Fibroblast of upper back skin (primary cell): ENCODE data around the gene PCNX3.

Experiments used
- DNase-seq: peaks from one replicate; pipeline ENCODE4 v3.0.0-alpha.2; 2013

PCNX3 gene

DNA sequence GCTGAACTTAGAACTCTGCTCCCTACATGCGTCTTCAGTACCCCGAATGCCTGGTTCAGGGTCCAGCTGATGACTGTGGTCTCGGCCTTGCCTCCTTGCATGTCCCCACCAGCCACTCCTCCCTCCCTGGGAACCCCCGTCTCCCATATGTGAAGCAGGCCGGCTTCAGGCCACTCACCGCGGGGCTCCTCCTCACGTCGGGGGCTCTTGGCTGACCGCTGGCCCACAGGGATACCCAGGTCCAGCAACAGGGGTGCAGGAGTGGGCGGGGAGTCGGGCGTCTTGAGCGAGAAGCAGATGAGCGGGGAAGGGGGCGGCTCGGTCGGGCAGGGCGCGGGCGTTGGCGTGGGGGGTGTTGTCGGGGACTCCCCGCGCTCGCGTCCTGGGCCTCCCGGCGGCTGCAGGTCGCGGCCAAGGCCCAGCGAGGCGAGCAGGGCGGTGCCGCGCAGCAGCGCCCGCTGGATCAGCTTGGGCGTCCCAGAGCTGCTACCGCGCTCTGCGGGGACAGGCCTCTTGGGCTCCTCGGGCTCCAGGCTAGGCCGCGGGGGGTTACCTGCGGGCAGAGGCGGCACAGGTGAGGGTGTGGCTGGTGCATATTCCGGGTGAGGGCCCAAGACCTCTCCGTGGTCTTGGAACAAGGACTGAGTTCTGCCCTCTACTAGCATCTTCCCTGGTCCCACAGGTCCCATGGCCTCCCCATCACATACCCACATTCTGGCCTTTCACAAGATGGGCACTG is 16.2 kb upstream of the PCNX3 start:
- DNase-seq = no peak

DNA sequence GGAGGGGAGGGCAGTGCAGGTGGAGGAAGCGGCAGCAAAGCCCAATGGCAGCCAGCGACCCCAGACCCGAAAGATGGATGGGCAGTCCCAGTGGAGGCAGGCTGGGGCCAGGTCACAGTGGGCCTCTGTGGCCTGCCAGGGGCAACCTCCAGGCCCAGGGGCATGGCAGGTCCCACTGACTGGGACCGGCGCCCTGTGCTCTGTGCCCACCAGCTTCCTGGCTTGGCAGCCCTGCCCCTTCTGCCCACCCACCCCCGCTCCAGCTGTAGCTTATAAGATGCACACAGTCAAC is 15.7 kb upstream of the PCNX3 start:
- no peak for DNase-seq

DNA sequence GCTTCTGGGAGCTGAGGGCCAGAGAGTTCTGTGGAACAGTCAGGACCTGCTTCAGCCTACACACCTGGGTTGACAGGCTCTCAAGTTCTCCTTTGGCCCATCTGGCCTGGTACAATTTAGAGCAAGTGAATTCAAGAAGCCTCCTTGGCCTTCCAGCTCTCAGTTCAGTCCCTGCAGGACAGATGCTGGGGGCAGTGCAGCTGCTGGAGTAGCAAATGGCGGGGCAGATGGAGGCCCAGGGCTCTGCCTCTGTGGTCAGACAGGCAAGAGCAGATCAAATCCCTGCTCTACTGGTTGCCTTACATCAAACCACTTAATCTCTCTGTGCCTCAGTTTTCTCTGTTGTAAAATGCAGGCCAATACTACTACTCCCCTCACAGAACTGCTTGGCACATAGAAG is 11.3 kb upstream of the PCNX3 start:
- no peak for DNase-seq

DNA sequence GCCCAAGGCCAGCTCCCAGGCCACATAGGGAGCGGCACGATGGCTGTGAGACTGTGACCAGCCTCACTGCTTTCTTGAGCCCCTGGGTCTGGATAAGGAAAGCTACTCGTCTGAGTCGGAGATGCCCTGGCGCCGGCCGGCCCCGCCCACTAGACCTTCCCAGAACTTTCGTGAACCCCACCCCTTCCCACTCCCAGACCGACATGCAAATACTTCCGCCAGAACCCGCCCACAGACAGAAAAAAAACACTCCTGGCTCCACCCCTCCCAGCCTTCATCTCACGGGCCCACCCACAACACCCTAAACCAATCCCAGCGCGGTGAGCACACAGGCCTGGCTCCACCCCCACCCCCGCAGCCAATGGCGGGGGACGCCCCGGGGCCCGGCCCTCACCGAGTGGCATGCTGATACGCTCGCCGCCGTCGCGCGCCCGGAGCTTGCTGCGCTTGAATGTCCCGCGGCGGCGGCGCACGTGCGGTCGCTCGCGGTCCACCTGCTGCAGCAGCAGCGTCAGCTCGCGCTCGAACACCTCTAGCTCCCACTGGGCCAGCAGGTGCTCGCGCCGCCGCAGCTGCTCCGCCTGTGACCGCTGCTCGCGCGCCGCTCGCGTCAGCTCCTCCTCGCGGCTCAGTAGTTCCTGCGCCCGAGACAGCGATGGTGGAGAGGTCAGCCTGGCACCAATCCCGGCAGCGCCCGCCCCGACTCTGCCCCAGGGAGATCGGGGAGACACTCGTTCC is 8.5 kb upstream of the PCNX3 start:
- peak; percentile 96 for DNase-seq

DNA sequence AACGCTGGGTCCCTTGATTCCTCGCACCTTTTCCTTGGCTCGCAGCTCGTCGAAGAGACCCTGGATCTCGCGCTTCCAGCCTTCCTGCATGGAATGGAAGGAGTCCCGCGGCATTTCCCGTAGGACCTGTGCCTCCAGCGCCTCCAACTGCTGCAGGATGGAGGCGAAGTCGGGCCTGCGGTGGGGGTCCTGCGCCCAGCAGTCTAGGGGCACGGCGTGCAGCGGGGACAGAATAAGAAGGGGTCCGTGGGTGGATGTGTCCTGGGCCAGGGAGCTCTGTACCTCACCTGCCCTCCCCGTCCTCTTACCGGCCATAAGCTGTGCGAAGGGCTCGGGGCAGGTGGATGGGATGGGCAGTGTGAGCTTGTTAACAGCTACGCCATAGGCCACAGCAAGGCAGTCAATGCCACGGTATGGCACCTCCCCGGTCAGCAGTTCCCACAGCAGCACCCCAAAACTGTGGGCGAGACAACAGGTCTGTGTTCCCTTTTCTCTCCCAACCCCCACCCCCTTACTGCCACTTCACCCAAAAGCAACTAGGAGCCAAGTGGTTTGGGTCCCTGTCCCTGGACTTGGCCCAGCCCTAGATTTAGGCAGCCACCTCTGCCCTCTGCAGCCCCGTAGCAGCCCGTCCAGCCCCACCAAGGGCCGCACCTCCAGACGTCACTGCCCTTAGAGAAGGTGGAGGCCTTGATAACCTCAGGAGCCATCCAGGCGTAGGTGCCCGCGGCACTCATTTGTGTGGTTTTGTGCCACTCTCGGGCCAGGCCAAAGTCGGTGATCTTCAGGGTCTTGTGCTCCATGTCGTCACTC is 7.8 kb upstream of the PCNX3 start:
- no peak for DNase-seq

DNA sequence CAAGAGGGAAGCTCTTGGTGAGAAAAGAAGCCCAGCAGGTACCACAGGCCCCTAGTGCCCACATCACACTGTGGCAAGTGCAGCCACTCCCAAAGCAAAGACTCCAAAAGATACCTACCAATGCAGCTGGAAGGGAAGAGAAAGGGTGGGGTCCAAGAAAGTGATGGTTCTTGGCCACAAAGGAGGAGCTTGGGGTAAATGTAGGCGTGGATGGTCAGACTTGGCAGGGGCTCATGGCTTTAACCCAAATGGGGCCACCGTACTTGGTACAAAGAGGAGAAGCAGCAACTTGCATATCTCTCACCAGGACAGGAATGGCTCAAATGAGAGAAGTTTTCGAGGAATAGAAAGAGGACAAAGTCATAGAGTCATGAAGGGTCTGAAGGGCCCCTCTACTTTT is 6.3 kb upstream of the PCNX3 start:
- no peak for DNase-seq

DNA sequence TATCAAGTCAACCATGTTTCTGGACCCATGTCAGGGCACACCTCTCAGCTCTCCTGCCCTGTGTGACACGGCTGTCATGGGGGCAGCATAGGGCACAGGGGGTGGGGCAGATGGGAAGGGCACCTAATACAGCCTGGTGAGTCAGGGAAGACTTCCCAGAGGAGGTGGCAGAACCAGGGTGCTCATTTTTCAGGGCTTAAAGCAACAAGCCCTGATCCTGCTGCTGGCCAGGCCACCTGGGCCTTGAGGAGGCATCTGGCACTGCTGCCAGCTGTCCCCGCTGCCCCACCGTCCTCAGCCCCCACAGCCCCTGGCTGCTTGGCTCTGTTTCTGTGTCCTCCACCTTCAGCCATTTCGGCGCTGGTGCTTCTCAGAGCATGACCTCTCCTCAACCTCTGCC is 5.9 kb upstream of the PCNX3 start:
- no peak for DNase-seq

DNA sequence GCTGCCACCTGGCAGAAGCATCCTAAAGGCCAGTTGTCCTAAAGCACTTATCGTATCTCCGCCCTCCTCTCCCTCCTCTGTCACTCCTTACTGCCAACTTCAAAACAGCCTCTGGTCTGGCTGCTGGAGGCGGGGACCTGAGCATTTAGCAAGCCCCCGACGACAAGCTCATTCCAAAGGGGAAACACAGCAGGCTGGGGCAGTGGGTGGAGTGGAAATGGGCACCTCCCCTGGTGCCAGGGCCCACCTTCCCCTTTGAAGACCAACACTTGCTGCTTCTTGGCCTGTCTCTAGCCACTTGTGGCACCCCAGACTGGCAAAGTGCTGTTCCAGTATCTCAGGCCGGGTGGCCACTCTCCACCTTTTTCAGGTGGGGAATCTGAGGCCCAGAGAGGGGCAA is 5.2 kb upstream of the PCNX3 start:
- DNase-seq = no peak

DNA sequence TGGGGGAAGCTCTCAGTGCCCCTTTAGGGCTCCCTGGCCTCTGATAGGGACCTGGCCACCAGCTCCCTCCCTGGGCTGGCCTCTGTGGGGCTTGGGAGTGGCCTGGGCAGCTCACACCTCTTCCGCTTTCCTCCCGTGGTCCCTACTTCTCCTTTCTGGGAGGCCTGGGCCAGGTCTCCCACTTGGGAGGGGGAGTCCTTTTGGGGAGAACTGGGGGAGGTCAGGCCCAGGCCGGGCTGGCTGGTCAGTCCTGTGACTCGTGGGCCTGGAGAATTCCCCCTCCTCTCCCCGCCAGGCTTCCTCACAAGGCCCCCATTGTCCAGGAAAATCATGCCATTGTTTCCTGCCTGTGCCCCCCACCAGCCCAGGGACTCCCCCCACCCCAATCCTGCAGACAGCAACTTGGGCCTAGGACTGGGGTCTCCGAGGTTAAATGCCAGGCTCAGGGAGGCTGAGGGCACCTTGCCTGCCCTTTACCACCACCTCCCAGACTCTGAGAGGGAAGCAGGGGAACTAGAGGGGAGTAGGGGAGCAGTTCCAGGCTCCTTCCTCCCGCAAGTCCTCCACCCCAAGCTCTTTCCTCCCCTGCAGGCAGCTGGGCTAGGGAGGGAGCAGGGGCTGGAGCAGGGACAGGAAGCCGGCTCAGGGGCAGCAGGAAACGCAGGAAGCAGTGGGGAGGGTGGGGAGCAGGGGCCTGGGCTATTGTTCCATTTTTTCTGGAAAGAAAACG is 4.4 kb upstream of the PCNX3 start:
- DNase-seq = no peak

DNA sequence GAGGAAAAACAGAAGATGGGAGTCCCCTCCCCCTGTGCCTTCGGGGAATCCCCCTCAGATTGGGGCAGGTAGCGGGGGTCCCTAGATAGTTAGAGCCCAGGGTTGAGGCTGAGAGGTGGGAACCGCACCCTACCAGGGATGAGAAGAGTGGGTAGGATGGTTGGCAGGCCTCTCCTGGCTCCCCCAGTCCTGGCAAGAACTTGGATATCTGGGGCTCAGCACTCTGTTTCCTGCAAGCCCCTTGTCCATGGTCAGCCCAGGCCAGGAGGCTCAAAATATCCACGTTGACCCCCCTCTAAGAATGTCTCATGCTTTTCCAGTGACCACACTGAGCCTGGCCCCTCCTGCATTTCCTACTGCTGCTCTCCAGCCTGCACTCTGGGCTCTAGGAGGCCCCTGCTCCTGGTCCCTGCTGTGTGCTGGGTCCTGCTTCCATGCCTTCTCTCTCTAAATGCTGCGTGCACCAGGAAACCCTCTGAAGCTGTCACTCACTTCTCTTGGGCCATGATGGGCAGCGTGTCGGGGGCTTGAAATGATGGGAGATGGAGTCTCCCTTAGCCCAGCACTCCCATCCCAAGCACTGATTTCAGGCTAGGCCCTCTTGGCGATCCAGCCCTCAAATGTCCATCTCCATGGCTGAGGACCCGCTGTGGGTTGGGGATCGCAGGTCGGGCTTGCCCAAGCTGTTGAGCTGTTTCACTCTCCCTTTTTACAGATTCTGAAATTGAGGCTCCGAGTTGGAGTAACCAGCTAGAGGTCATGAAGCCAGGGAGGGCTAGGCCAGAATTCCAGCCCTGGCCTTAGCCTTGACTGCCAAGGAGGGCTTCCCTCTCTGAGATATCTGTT is 3.6 kb upstream of the PCNX3 start:
- DNase-seq = peak; percentile 27

DNA sequence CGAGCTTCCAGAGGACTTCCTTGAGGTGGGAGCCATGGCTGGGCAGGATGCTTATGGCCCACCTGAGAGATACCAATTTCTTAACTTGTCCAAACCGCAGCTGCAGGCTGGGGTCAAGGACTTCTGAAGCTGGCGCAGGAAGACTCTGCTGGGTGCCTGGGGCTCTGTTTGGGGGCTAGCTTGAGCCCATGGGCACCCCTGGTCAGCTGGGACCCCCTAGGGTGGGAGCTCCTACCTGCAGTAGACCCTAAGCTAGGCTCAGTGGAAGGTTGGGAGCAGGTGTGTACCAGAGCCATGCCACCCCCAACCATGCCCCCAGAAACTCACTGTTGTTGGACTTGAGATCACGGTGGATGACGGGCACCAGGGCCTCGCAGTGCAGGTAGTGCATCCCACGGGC is 2.9 kb upstream of the PCNX3 start:
- DNase-seq = no peak

DNA sequence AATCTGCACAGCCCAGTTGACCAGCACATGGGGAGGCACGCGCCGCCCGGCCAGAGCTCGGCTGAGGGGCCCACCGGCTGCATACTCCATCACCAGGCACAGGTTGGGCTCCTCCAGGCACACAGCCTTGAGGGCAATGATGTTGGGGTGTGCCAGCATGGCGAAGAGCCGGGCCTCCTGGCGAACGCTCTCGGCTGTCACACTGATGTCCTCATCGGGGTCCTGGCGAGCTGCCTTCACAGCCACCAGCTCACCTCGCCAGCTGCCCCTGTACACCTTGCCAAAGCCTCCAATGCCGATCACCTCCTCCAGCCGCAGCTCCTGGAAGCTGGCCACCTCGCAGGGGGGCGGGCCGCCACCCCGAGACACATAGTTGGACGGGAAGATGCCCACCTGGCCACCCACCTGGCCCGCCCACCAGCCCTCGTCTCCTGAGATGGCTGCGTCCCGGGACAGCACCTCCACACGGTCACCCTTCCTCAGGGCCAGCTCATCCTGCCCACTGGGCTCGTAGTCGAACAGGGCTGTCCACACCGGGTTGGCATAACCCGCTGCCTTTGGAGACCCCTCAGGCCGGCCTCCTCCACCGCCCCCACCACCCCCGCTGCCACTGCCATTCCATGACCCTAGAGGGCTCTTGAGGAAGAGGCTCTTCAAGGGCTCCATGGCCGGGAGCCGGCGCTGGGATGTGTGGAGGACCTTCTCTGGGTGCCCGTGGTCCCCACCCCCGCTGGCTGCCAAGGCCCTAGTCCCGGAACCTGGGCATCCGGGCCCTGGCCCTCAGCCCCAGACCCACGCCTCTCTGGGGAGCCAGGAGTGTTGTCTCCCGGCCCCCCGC is 2.3 kb upstream of the PCNX3 start:
- no peak for DNase-seq

DNA sequence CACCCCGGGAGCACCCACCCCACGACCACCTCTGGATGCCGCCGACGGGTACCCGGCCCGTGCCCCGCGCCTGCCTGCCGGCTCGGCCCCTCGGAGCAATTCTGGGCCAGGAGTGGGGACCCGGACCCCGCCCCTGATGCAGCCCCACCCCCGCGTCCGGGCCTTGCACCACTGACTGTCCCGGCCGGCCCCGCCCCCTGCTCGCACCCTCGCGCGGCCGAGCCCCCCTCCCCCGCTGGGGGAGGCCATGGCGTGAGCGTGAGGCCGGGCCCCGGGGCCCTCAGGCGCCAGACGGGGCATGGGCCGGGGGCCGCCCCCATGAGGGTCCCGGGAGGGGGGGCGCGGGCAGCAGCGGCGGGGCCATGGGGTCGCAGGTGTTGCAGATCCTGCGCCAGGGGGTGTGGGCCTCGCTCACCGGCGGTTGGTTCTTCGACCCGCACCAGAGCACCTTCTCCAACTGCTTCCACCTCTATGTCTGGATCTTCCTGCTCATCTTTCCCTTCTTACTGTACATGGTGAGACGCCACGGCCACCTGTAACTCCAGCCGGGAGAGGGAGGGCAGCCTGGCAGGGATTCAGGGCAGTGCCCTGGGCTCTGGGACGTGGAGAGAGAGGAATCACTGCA is 486 bp downstream of the PCNX3 start:
- DNase-seq = no peak

DNA sequence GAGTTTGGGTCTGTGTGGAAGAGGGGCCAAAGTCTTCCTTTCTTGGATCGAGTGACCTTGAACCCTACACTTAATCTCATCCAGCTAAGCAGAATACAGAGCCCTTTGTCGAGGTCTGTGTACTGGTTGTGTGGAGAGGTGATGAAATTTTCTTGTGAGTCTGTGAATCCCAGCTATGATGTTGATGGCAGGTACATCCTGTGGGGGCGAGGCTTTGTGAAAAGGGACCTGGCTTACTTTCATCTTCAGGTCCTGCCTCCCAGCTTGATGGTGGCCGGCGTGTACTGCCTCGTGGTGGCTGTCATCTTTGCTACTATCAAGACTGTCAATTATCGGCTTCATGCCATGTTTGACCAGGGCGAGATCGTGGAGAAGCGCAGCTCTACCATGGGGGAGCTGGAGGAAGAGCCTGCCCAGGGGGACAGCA is 1.0 kb downstream of the PCNX3 start:
- no peak for DNase-seq

DNA sequence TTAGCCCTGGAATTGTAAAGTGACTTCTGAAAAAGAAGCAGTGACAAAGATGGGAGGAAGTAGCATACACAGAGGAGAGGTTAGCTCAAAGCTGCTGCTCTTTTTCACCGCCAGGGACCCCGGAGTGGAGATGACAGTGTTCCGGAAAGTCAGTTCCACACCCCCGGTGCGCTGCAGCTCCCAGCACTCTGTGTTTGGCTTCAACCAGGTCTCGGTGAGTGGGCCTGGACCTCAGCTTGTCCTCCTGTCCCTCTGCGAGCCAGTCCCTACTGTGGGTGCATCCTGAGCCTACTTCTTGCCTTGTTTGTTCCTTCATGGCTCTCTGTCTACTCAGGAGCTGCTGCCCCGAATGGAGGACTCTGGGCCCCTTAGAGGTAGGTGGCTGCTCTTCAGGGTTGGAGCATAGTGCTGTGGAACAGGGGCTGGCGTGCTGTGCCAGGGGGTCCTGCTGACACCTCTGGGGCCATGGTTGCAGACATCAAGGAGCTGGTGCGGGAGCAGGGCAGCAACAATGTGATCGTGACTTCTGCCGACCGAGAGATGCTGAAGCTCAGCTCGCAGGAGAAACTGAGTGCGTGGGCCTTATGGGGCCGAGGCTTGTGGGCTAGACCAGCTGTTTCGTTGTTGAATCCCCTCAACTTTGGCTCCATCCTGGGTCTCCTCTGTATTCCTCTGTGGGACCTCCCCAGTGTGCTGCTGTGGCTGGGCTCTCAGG is 1.7 kb downstream of the PCNX3 start:
- no peak for DNase-seq

DNA sequence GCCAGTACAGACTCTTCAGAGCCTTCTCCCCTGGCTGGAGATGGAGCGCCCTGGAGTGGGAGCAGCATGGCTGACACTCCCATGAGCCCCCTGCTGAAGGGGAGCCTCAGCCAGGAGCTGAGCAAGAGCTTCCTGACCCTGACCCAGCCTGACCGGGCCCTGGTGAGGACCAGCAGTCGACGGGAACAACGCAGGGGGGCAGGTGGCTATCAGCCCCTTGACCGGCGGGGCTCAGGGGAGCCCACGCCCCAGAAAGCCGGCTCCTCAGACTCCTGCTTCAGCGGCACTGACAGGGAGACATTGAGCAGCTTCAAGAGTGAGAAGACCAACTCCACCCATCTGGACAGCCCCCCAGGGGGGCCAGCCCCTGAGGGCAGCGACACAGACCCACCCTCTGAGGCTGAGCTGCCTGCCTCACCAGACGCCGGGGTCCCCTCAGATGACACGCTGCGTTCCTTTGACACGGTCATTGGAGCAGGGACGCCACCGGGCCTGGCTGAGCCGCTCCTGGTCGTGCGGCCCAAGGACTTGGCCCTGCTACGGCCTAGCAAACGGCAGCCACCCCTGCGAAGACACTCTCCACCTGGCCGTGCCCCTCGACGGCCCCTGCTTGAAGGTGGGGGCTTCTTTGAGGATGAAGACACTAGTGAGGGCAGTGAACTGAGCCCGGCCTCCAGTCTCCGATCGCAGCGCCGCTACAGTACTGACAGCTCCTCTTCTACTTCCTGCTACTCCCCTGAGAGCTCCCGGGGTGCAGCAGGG is 2.6 kb downstream of the PCNX3 start:
- no peak for DNase-seq

DNA sequence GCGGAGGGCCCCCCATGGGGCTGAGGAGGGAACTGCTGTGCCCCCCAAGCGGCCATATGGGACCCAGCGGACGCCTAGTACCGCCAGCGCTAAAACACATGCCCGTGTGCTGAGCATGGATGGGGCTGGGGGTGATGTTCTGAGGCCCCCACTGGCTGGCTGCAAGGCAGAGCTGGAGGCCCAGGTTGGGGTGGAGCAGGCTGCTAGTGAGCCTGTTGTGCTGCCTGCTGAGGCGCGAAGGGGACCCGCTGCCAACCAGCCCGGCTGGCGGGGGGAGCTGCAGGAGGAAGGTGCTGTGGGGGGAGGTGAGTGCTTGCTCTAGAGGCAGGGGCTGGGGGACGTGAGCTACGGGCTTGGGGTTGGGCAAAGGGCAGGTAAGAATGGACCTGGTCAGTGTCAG is 3.2 kb downstream of the PCNX3 start:
- DNase-seq = no peak

DNA sequence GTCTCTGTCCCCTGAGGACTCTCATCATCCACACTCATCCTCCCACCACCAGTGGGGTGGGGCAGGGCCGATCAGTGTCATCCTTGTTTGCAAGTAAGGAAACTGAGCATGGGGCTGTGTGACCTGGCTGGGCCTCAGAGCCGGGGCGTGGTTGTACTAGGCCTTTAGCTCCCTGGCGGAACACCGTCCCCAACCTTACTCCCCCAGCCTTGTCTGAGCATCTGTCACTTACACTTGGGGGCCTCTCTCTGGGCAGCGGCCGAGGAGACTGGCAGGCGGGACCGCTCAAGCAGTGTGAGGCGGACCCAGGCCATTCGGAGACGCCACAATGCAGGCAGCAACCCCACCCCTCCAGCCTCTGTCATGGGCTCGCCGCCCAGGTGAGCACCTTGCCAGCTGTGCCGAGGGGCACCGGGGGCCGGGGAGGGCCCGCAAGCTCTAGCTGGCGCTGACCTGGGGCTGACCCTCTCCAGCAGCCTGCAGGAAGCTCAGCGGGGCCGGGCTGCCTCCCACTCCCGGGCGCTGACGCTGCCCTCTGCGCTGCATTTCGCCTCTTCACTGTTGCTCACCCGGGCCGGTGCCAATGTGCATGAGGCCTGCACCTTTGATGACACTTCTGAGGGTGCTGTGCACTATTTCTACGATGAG is 3.8 kb downstream of the PCNX3 start:
- no peak for DNase-seq

DNA sequence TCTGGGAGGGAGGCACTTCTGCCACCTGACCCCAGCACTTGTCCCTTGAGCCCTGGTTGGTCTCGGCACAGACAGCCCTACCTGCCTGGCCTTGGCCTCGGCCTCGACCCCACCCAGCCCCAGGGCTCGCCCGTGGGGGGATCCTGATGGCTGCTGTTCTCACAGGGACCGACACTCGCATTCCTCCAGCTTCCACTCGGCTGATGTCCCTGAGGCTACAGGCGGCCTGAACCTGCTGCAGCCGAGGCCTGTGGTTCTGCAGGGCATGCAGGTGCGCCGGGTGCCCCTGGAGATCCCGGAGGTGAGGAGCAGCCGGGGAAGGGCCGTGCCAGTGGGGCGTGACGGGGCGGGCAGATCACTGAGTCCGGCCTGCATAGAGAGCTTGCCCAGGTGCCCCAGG is 5.1 kb downstream of the PCNX3 start:
- DNase-seq = no peak
